IMR-90 (cell line): ENCODE results near the gene AGXT2.

Experiments used
- BHLHE40 ChIP-seq: fragments of 150-350 bp; IDR thresholded peaks from 2 replicates; pipeline ENCODE4 v1.6.1; 2016; ENCODE audit warnings: mild to moderate bottlenecking, low read depth, low read length
- CEBPB ChIP-seq: IDR thresholded peaks from 2 replicates; pipeline ENCODE4 v1.6.1; 2012; ENCODE audit warnings: low read depth, low read length, improper control_type of control experiment
- FOS ChIP-seq: fragments of 150-350 bp; IDR thresholded peaks from 2 replicates; pipeline ENCODE4 v1.6.1; 2016; ENCODE audit warnings: low read depth, low read length
- MAFK ChIP-seq: IDR thresholded peaks from 2 replicates; pipeline ENCODE4 v1.6.1; 2012; ENCODE audit warnings: low read depth, low read length, improper control_type of control experiment
- MAZ ChIP-seq: IDR thresholded peaks from 2 replicates; pipeline ENCODE4 v1.6.1; 2012; ENCODE audit warnings: low read depth, mild to moderate bottlenecking, low read length, improper control_type of control experiment, moderate library complexity, borderline replicate concordance
- MXI1 ChIP-seq: IDR thresholded peaks from 2 replicates; pipeline ENCODE4 v1.6.1; 2012; ENCODE audit warnings: low read depth, mild to moderate bottlenecking, low read length, moderate library complexity, borderline replicate concordance
- POLR2A ChIP-seq: IDR thresholded peaks from 2 replicates; pipeline ENCODE4 v1.6.1; 2012; ENCODE audit warnings: mild to moderate bottlenecking, low read depth, low read length
- RAD21 ChIP-seq: IDR thresholded peaks from 2 replicates; pipeline ENCODE4 v1.6.1; 2012; ENCODE audit warnings: low read length, improper control_type of control experiment
- RCOR1 ChIP-seq: IDR thresholded peaks from 2 replicates; pipeline ENCODE4 v1.6.1; 2012; ENCODE audit warnings: mild to moderate bottlenecking, low read length, improper control_type of control experiment; ENCODE audit not compliant: insufficient replicate concordance
- RFX5 ChIP-seq: IDR thresholded peaks from 2 replicates; pipeline ENCODE4 v1.8.0; 2012; ENCODE audit warnings: low read depth, mild to moderate bottlenecking, low read length, moderate library complexity
- SMC3 ChIP-seq: fragments of 150-350 bp; IDR thresholded peaks from 2 replicates; pipeline ENCODE4 v1.6.1; 2016; ENCODE audit warnings: low read depth, mild to moderate bottlenecking, antibody characterized with exemption, low read length, moderate library complexity
- TF ChIP-seq, protein P1 (sequence below): conservative IDR thresholded peaks from 2 replicates; pipeline ENCODE4 v1.5.1; 2012; ENCODE audit warnings: mild to moderate bottlenecking, low read depth, low read length, improper control_type of control experiment
- TF ChIP-seq, protein P2 (sequence below): fragments of 150-350 bp; IDR thresholded peaks from 2 replicates; pipeline ENCODE4 v1.6.1; 2017; ENCODE audit warnings: mild to moderate bottlenecking, antibody characterized with exemption, low read length, low read depth

DNA sequence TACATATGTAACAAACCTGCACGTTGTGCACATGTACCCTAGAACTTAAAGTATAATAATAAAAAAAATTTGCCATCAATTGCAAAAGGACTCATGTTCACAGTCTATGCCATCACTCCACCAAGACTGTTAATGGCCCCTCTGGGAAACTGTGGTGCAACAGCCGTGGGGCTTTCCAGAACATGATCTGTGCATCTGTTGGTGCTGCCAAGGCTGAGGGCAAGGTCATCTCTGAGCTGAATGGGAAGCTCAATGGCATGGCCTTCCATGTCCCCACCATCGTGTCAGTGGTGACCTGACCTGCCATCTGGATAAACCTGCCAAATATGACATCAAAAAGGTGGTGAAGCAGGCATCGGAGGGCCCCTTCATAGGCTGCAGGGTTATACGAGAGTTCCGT lies 33.4 kb upstream of the AGXT2 start:
- TF ChIP-seq, protein P1, sequence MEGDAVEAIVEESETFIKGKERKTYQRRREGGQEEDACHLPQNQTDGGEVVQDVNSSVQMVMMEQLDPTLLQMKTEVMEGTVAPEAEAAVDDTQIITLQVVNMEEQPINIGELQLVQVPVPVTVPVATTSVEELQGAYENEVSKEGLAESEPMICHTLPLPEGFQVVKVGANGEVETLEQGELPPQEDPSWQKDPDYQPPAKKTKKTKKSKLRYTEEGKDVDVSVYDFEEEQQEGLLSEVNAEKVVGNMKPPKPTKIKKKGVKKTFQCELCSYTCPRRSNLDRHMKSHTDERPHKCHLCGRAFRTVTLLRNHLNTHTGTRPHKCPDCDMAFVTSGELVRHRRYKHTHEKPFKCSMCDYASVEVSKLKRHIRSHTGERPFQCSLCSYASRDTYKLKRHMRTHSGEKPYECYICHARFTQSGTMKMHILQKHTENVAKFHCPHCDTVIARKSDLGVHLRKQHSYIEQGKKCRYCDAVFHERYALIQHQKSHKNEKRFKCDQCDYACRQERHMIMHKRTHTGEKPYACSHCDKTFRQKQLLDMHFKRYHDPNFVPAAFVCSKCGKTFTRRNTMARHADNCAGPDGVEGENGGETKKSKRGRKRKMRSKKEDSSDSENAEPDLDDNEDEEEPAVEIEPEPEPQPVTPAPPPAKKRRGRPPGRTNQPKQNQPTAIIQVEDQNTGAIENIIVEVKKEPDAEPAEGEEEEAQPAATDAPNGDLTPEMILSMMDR = no peak
- TF ChIP-seq POLR2A (no peak), MAZ (no peak), RFX5 (no peak), MXI1 (no peak), SMC3 (no peak), BHLHE40 (no peak), MAFK (no peak), RAD21 (no peak), RCOR1 (no peak), CEBPB (no peak), FOS (no peak)
- TF ChIP-seq, protein P2, sequence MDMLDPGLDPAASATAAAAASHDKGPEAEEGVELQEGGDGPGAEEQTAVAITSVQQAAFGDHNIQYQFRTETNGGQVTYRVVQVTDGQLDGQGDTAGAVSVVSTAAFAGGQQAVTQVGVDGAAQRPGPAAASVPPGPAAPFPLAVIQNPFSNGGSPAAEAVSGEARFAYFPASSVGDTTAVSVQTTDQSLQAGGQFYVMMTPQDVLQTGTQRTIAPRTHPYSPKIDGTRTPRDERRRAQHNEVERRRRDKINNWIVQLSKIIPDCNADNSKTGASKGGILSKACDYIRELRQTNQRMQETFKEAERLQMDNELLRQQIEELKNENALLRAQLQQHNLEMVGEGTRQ = no peak
